GM12891 (cell line): ENCODE measurements around the gene PLAGL1.

Experiments used
- DNase-seq: peaks from one replicate; pipeline ENCODE4 v3.0.0; 2011; ENCODE audit warnings: low spot score; ENCODE audit not compliant: insufficient read length
- FAIRE-seq: peaks from 2 replicates; lab custom pipeline; 2011; peaks lifted over from hg19 to GRCh38; lab: Jason Lieb, UNC
- PAX5 ChIP-seq: IDR thresholded peaks from 2 replicates; pipeline ENCODE4 v1.6.1; 2011; ENCODE audit warnings: low read length, moderate library complexity, mild to moderate bottlenecking; ENCODE audit not compliant: insufficient read depth, severe bottlenecking
- POLR2A ChIP-seq: IDR thresholded peaks from 2 replicates; pipeline ENCODE4 v1.6.1; 2011; ENCODE audit warnings: low read depth, low read length, control low read depth
- POLR2AphosphoS5 ChIP-seq: IDR thresholded peaks from 2 replicates; pipeline ENCODE4 v1.6.1; 2011; ENCODE audit warnings: low read depth, low read length, control low read depth
- POU2F2 ChIP-seq: IDR thresholded peaks from 2 replicates; pipeline ENCODE4 v1.6.1; 2011; ENCODE audit warnings: low read depth, mild to moderate bottlenecking, control low read depth, low read length, moderate library complexity
- SPI1 ChIP-seq: IDR thresholded peaks from 2 replicates; pipeline ENCODE4 v1.6.1; 2011; ENCODE audit warnings: low read depth, low read length, control low read depth
- TAF1 ChIP-seq: IDR thresholded peaks from 2 replicates; pipeline ENCODE4 v1.6.1; 2011; ENCODE audit warnings: low read depth, low read length, control low read depth

The PLAGL1 gene

GRCh38 chr6:143969077-143969476 is 39.0 kb downstream of the PLAGL1 start:
- no peak for TF ChIP-seq PAX5
- no peak for DNase-seq
- no peak for FAIRE-seq

- no peak for TF ChIP-seq POU2F2
- no peak for TF ChIP-seq SPI1
- TF ChIP-seq PAX5 = no peak
- TF ChIP-seq TAF1 = no peak
- TF ChIP-seq POLR2A = no peak
- TF ChIP-seq POLR2AphosphoS5 = no peak
- no peak for FAIRE-seq
- no peak for DNase-seq
These were observed 40.2 kb downstream of the PLAGL1 start for GRCh38 chr6:143967706-143968376.

- FAIRE-seq (no peak), DNase-seq (no peak)
- TF ChIP-seq POU2F2 (no peak), SPI1 (no peak), TAF1 (no peak), PAX5 (no peak), POLR2A (no peak)
These were observed 41.7 kb downstream of the PLAGL1 start for GRCh38 chr6:143966312-143966711.

- DNase-seq (no peak), FAIRE-seq (no peak)
- TF ChIP-seq POU2F2 (no peak), TAF1 (no peak), PAX5 (no peak), POLR2A (no peak), SPI1 (no peak), POLR2AphosphoS5 (no peak)
These were observed 42.4 kb downstream of the PLAGL1 start for GRCh38 chr6:143965503-143966171.

GRCh38 chr6:143964674-143965081 is 43.4 kb downstream of the PLAGL1 start:
- FAIRE-seq (no peak), DNase-seq (no peak)
- TF ChIP-seq SPI1 (no peak), POLR2A (no peak), POU2F2 (no peak), PAX5 (no peak)

GRCh38 chr6:143963158-143963919 is 44.7 kb downstream of the PLAGL1 start:
- FAIRE-seq = no peak
- TF ChIP-seq POLR2AphosphoS5 (no peak), POLR2A (no peak), POU2F2 (no peak), TAF1 (no peak), PAX5 (no peak), SPI1 (no peak)
- no peak for DNase-seq

GRCh38 chr6:143961886-143962878 is 45.9 kb downstream of the PLAGL1 start:
- FAIRE-seq (no peak), DNase-seq (no peak)
- TF ChIP-seq POLR2AphosphoS5 = no peak
- TF ChIP-seq POU2F2 = no peak
- no peak for TF ChIP-seq POLR2A
- no peak for TF ChIP-seq SPI1
- TF ChIP-seq PAX5 = no peak
- no peak for TF ChIP-seq TAF1

GRCh38 chr6:143961066-143961465 is 47.0 kb downstream of the PLAGL1 start:
- DNase-seq = no peak
- no peak for FAIRE-seq
- TF ChIP-seq TAF1 = no peak
- TF ChIP-seq POU2F2 = no peak
- no peak for TF ChIP-seq SPI1
- no peak for TF ChIP-seq POLR2A
- no peak for TF ChIP-seq POLR2AphosphoS5

GRCh38 chr6:143959927-143960326 is 48.1 kb downstream of the PLAGL1 start:
- FAIRE-seq = no peak
- no peak for DNase-seq
- TF ChIP-seq PAX5 = no peak
- TF ChIP-seq POU2F2 = no peak
- TF ChIP-seq TAF1 = no peak

GRCh38 chr6:143958839-143959399 is 49.1 kb downstream of the PLAGL1 start:
- no peak for DNase-seq
- no peak for TF ChIP-seq PAX5
- TF ChIP-seq SPI1 = no peak
- FAIRE-seq = no peak
